HEK293T (cell line): ENCODE results near the gene CD3D.

Experiments used
- LEF1 ChIP-seq: fragments of 450-650 bp; IDR thresholded peaks from 2 replicates; pipeline ENCODE4 v1.6.1; 2017; ENCODE audit warnings: mild to moderate bottlenecking, borderline replicate concordance
- SP1 ChIP-seq: fragments of 450-650 bp; IDR thresholded peaks from 2 replicates; pipeline ENCODE4 v1.6.1; 2017

GRCh38 chr11:118310781-118311485 lies 31.6 kb downstream of the CD3D start:
- TF ChIP-seq LEF1 (no peak), SP1 (no peak)
